K562 (cell line): ENCODE results near the gene DCAF16. TPM values are rescaled to one million over a fixed set of nuclear protein-coding genes. Genes with fewer than 3 reads are reported as not detected.

ENCODE experiments used
- RBFOX2 ChIP-seq: fragments of 200-400 bp; formaldehyde crosslinking; IDR thresholded peaks from 2 replicates; pipeline ENCODE4 v1.6.1; 2017; ENCODE audit warnings: low read depth, mild to moderate bottlenecking, low read length, moderate library complexity
- SP2 ChIP-seq: IDR thresholded peaks from 2 replicates; pipeline ENCODE4 v1.6.1; 2011; ENCODE audit warnings: mild to moderate bottlenecking, low read depth, low read length, moderate library complexity; ENCODE audit not compliant: poor library complexity, severe bottlenecking; ENCODE audit errors: extremely low read depth
- TEAD1 ChIP-seq, 2 experiments: fragments of 450-650 bp in 1 of 2; sonication (generic) in 1 of 2; formaldehyde crosslinking; IDR thresholded peaks; 2 replicates each; pipeline versions ENCODE4 v1.4.0 to v1.8.0; 2020 to 2022; ENCODE audit warnings: mild to moderate bottlenecking in 2 of 2, missing genetic modification reagents in 1 of 2
- U2AF1 ChIP-seq: fragments of 200-400 bp; formaldehyde crosslinking; optimal IDR thresholded peaks from 2 replicates; pipeline ENCODE3; 2017; ENCODE audit warnings: mild to moderate bottlenecking, low read depth, low read length, moderate library complexity
- ZBTB40 ChIP-seq, 2 experiments: fragments of 450-650 bp in 1 of 2; sonication (generic) in 1 of 2; formaldehyde crosslinking in 1 of 2; IDR thresholded peaks; 2 replicates each; pipeline versions ENCODE4 v1.7.1 to v1.9.0; 2016 to 2022; ENCODE audit warnings: inconsistent platforms in 1 of 2, mild to moderate bottlenecking in 1 of 2, missing genetic modification reagents in 1 of 2
- ZNF707 ChIP-seq: fragments of 250-450 bp; sonication (Bioruptor Pico); conservative IDR thresholded peaks from 2 replicates; pipeline ENCODE4 v1.8.0; 2022; ENCODE audit warnings: inconsistent platforms, mild to moderate bottlenecking, moderate library complexity
- polyA plus RNA-seq, 8 experiments: library from polyadenylated mRNA; depleted of rRNA in 4 of 8; stranded (reverse) in 5 of 8; unstranded in 3 of 8; fragments of >200 nt; fragmentation: Nextera tagmentation in 2 of 8; fragmentation: Illumina TruSeq in 1 of 8; extraction: Ambion mirVana in 2 of 8; extraction: Trizol in 1 of 8; gene quantifications; 2 replicates each; pipeline versions ENCODE4 v1.2.1 to v1.2.3, GENCODE V29; 2011 to 2014; ENCODE audit warnings: inconsistent platforms in 1 of 8, missing spikeins in 1 of 8
- total RNA-seq, 7 experiments: library from RNA; depleted of rRNA in 6 of 7; stranded (reverse); fragments of >200 nt in 6 of 7; fragmentation: Illumina TruSeq in 2 of 7; extraction: Trizol in 2 of 7; gene quantifications; 2 replicates each; pipeline versions ENCODE4 v1.2.1 to v1.2.3, GENCODE V29; 2011 to 2021; ENCODE audit warnings: low replicate concordance in 1 of 7
- TF ChIP-seq, protein P1 (sequence below): fragments of 450-650 bp; IDR thresholded peaks from one replicate; pipeline ENCODE4 v1.6.1; 2018; ENCODE audit warnings: mild to moderate bottlenecking, moderate library complexity; ENCODE audit not compliant: partially characterized antibody
- TF ChIP-seq, protein P2 (sequence below): fragments of 450-650 bp; formaldehyde crosslinking; IDR thresholded peaks from 2 replicates; pipeline ENCODE4 v1.4.0; 2020; ENCODE audit warnings: mild to moderate bottlenecking, moderate library complexity

The DCAF16 gene
- total and polyA plus RNA-seq, 9 of the 15 experiments (the other 6 are each of a cell fraction or from before 2014, with no cell fraction given): 20.5 to 82.8 (median 67.8) TPM

DNA sequence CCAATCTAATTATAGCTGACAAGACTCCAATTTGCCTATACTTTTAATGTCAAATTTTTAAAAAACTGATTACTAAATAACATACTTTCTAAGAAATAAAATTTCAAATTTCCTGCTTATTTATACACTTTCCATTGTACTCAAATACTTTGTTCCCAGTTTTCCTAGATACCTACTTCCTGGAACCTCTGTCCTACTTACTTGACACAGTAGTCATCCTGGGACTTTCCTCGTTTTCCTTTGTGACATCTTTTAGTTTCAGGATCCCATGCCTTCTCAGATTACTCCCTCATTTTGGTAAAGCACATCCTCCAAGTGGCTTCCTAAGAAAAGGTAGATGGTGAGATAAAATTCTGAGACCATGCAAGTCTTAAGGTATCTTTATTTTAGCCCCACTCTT is 15.8 kb downstream of the DCAF16 start (continued):
- no peak for TF ChIP-seq ZBTB40 (IDR thresholded peaks at IDR 0.05)
- TF ChIP-seq ZBTB40 (CRISPR knock-in tag; IDR thresholded peaks at IDR 0.05): no peak
- TF ChIP-seq SP2: no peak
- TF ChIP-seq, protein P1, sequence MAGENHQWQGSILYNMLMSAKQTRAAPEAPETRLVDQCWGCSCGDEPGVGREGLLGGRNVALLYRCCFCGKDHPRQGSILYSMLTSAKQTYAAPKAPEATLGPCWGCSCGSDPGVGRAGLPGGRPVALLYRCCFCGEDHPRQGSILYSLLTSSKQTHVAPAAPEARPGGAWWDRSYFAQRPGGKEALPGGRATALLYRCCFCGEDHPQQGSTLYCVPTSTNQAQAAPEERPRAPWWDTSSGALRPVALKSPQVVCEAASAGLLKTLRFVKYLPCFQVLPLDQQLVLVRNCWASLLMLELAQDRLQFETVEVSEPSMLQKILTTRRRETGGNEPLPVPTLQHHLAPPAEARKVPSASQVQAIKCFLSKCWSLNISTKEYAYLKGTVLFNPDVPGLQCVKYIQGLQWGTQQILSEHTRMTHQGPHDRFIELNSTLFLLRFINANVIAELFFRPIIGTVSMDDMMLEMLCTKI: no peak
- TF ChIP-seq ZNF707: no peak
- no peak for TF ChIP-seq TEAD1 (CRISPR knock-in tag; IDR thresholded peaks at IDR 0.05)
- no peak for TF ChIP-seq U2AF1
- TF ChIP-seq RBFOX2: no peak
- TF ChIP-seq, protein P2, sequence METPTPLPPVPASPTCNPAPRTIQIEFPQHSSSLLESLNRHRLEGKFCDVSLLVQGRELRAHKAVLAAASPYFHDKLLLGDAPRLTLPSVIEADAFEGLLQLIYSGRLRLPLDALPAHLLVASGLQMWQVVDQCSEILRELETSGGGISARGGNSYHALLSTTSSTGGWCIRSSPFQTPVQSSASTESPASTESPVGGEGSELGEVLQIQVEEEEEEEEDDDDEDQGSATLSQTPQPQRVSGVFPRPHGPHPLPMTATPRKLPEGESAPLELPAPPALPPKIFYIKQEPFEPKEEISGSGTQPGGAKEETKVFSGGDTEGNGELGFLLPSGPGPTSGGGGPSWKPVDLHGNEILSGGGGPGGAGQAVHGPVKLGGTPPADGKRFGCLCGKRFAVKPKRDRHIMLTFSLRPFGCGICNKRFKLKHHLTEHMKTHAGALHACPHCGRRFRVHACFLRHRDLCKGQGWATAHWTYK (CRISPR knock-in tag): no peak
- TF ChIP-seq, all 486 proteins: peak for 0
